ENCODE results near the gene MRPS6. TPM values are rescaled to one million over a fixed set of nuclear protein-coding genes. Genes with fewer than 3 reads are reported as not detected.
A peak's percentile ranks its signal among the peaks of the same experiment; 100 is the strongest.

MRPS6 gene
- total RNA-seq, 1 donor from 2014 or later, result 129 TPM

GRCh38 chr21:34148419-34148804, 75.0 kb downstream of the MRPS6 start:
- H3K4me1 Mint-ChIP-seq, result peaks cover 22% of the 10 kb centered on the region
- peaks cover 26% of the 10 kb centered on the region for H3K9me3 Mint-ChIP-seq
- no peak for DNase-seq (ENCODE audit: low spot score in 2 of 2, unreplicated experiment in 2 of 2)
- H3K4me3 Mint-ChIP-seq, result no peak overlapping the region
- H3K27me3 Mint-ChIP-seq (ENCODE audit: low read depth), result no peaks in the 10 kb centered on the region
- H3K27ac Mint-ChIP-seq, result peak overlapping the region; percentile 85
- H3K36me3 Mint-ChIP-seq, result peaks cover 55% of the 10 kb centered on the region
- no peak for TF ChIP-seq CTCF (IDR thresholded peaks at IDR 0.05; ENCODE audit: unreplicated experiment)

- H3K27me3 Mint-ChIP-seq (ENCODE audit: low read depth), result no peaks in the 10 kb centered on the region
- no peak overlapping the region for H3K4me3 Mint-ChIP-seq
- H3K27ac Mint-ChIP-seq, result peak overlapping the region; percentile 85
- no peak for DNase-seq (ENCODE audit: low spot score in 2 of 2, unreplicated experiment in 2 of 2)
- peaks cover 50% of the 10 kb centered on the region for H3K36me3 Mint-ChIP-seq
- no peak for TF ChIP-seq CTCF (IDR thresholded peaks at IDR 0.05; ENCODE audit: unreplicated experiment)
- peaks cover 26% of the 10 kb centered on the region for H3K9me3 Mint-ChIP-seq
- peaks cover 21% of the 10 kb centered on the region for H3K4me1 Mint-ChIP-seq
Observed at GRCh38 chr21:34148826-34149558, 75.6 kb downstream of the MRPS6 start.

- Mint-ChIP-seq H3K27ac (no peak overlapping the region), H3K9me3 (peaks cover 21% of the 10 kb centered on the region), H3K36me3 (peaks cover 31% of the 10 kb centered on the region), H3K4me1 (peaks cover 15% of the 10 kb centered on the region), H3K4me3 (no peak overlapping the region), H3K27me3 (ENCODE audit: low read depth) (no peaks in the 10 kb centered on the region)
- no peak for DNase-seq (ENCODE audit: low spot score in 2 of 2, unreplicated experiment in 2 of 2)
- TF ChIP-seq CTCF (IDR thresholded peaks at IDR 0.05; ENCODE audit: unreplicated experiment), result no peak
Observed at GRCh38 chr21:34152500-34152899, 79.1 kb downstream of the MRPS6 start.

GRCh38 chr21:34154878-34155277, 81.5 kb downstream of the MRPS6 start:
- H3K27me3 Mint-ChIP-seq (ENCODE audit: low read depth), result no peaks in the 10 kb centered on the region
- DNase-seq (ENCODE audit: low spot score in 2 of 2, unreplicated experiment in 2 of 2), result no peak
- no peaks in the 10 kb centered on the region for H3K4me1 Mint-ChIP-seq
- peaks cover 41% of the 10 kb centered on the region for H3K36me3 Mint-ChIP-seq
- TF ChIP-seq CTCF (IDR thresholded peaks at IDR 0.05; ENCODE audit: unreplicated experiment), result no peak
- H3K4me3 Mint-ChIP-seq, result no peak overlapping the region
- no peak overlapping the region for H3K27ac Mint-ChIP-seq
- peaks cover 28% of the 10 kb centered on the region for H3K9me3 Mint-ChIP-seq

- Mint-ChIP-seq H3K4me3 (no peak overlapping the region), H3K9me3 (peaks cover 22% of the 10 kb centered on the region), H3K36me3 (peaks cover 40% of the 10 kb centered on the region), H3K27me3 (ENCODE audit: low read depth) (no peaks in the 10 kb centered on the region), H3K27ac (no peak overlapping the region), H3K4me1 (no peaks in the 10 kb centered on the region)
- TF ChIP-seq CTCF (IDR thresholded peaks at IDR 0.05; ENCODE audit: unreplicated experiment), result no peak
- DNase-seq (ENCODE audit: low spot score in 2 of 2, unreplicated experiment in 2 of 2), result no peak
Observed at GRCh38 chr21:34156957-34157356, 83.6 kb downstream of the MRPS6 start.
